Left renal cortex interstitium (tissue), 4 donors: ENCODE results near the gene RELN. TPM values are rescaled to one million over a fixed set of nuclear protein-coding genes. Genes with fewer than 3 reads are reported as not detected.
A peak's percentile ranks its signal among the peaks of the same experiment; 100 is the strongest.
"Not testable (repeated sequence)": the region's sequence is repeated elsewhere in the genome, so short reads cannot be mapped to it uniquely, and the experiment has no call there.

Source experiments
- DNase-seq, 4 donors: peaks; one replicate each; pipeline ENCODE4 v3.0.0-alpha.2; 2013; ENCODE audit warnings: low read depth in 4 of 4, low spot score in 2 of 4, missing footprints in 1 of 4
- polyA plus RNA-seq, 4 donors: library from polyadenylated mRNA; unstranded; fragments of 120-200 nt; gene quantifications; one replicate each; pipeline ENCODE4 v1.2.1, GENCODE V29; 2013; ENCODE audit not compliant: insufficient read length in 4 of 4

The RELN gene
- polyA plus RNA-seq, 4 donors = 8.3 to 20.0 (median 13.4) TPM

DNA sequence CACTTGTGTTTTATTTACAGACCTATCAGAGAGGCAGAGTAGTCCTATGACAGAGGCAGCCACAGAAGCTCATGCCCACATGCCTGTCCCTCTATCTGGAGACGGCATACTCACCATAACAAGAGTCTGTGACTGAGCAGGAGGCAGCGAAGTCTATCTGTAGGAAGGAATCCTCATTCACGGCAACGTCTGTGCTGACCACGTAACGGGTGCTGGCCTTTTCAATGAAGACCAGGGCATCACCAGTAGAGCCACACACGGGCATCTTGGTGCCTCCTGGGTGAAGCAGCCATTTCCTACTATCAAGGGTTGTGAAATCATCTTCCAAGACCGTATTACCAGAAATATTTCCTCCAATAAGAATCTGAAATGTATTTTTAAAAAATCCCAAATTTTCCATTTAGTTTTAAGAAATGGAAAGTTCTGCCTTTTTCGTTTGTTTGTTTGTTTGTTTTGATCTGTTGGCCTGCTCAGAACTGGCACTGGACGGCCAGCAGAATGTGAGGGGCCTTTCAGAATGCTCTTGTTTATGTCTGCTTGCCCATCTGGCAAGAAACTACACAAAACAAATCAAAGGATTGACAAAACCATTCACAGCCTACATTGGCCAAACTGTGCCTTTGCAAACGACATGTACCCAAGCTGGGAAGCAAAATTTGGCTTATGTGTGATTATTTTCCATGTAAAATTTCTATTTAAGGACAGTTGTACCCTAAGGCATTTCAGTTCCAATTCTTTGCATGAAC is 450.3 kb downstream of the RELN start:
- no peak for DNase-seq

DNA sequence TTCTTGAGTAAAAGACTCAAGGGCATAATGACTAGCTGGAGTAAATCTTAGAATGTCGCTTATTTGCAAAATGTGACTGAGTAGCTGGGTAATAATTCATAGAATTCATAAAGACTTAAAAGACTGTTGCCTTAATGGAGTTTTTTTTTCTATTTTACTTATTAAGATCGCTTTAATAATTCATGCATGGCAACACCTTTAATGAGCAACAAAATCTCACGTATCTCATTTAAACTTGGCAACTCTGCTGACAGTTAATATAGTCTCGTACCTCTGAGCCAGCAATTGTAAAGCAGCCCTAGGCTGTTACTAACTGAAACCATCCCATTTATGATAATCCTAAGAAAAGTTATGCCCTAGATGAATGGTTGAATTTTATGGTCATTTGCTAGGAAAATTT is 455.7 kb downstream of the RELN start:
- DNase-seq = no peak

DNA sequence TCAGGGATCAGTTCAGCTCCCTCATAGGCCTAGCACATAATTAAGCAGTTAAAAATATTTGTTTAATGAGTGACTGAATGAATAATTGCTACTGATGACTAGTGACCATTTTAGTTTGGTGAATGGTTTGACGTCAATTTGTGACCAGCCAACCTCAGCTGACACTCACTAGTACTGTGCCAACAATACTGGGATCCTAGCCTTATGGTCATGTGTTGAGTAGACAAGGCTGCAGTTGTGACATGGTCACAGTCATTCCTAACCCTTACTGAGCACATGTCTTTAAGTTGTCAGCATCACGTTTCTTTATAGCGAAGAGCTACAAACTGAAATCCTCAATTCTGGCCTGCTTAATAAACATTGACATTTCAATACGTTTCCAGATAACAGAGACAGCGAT is 456.5 kb downstream of the RELN start:
- no peak for DNase-seq

DNA sequence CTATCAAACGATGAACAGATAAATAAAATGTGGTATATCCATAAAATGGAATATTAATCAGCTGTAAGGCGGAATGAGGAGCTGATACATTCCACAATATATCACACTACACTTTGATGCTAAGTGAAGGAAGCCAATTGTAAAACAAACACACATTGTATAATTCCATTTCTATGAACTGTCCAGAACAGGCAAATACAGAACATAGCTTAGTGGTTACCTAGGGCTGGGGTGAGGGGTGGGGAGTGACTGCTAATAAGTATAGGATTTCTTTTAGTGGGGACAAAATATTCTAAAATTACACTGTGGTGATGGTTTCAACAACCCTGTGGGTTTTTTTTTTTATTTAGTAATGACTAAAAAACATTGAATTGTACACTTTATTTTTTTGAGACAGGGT is 461.3 kb downstream of the RELN start:
- no peak for DNase-seq

DNA sequence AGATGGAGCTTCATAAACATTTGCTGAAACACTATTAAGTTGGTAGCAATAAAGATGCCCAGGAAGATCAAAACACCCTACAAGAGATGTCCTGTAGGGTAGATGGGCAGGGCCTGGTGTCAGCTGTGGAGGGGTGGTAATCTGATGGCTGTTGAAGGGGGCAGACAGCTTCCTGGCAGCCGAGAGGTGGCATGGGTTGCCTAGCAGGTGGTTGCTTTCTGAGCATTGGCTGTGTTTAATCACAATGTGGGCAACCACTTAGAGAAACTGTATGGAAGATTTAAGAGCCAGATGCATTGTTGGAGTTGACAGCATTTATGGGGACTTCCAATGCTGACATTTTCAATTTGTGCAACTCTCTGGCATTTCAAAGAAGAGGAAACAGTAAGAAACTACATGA is 463.5 kb downstream of the RELN start:
- no peak for DNase-seq

DNA sequence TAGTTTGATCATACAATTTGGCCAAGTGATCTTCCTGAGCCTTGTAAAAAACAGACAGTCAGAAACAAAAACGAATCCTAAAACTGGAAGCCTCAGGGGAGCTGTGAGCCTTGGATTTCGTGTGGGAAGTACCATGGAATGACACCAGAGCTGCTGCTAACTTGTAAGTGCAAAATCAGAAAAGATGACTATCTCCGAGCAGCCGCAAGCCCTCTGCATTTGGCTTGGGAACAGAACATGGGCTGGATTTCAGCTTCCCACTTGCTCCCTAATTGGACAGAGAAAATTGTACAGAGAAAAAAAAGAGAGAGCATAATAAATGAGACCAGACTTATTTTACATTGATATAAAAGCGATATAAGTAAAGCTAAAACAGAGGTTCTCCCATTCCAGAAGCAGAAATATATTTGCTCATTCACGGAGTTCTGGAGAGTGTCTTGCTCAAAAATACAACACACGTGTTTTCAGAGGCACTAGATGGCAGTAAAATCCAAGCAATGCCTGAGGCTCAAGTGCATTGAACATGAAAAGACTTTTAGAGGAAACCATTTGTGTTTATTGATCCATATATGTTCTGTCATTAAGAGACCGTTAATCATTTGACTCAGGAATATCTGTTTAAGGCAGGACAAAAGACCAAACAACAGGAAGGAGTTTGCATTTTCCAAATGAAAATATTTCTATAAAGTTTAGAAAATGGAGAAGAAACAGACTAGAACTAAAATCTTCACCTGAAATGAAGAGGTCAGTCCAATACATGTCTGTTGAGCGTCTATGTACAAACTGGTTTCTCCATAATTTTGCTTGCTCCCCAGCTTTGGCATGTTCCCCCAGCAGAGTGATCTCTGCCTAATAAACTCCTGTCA is 465.2 kb downstream of the RELN start:
- peak in 3 of 4 donors; percentile 2 to 12 (median 3) for DNase-seq

DNA sequence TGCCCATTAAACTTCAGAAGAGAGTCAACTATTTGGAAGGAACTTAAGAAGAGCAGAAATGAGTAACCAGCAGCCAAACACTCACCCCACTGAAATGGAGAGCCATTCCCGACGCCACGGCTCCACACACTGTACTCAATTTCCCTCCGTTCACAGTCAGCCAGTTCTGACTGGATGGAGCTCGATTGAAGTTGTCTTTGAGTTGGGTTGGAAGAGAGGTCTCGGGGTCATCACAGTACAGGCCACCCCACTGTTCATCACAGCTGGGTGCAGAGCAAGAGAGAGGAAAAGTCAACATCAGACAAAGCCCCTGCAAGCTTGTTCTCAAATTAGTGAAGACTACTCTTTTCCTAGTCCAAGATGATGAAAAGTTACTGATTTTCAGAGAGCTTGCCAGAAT is 467.5 kb downstream of the RELN start:
- DNase-seq = no peak

DNA sequence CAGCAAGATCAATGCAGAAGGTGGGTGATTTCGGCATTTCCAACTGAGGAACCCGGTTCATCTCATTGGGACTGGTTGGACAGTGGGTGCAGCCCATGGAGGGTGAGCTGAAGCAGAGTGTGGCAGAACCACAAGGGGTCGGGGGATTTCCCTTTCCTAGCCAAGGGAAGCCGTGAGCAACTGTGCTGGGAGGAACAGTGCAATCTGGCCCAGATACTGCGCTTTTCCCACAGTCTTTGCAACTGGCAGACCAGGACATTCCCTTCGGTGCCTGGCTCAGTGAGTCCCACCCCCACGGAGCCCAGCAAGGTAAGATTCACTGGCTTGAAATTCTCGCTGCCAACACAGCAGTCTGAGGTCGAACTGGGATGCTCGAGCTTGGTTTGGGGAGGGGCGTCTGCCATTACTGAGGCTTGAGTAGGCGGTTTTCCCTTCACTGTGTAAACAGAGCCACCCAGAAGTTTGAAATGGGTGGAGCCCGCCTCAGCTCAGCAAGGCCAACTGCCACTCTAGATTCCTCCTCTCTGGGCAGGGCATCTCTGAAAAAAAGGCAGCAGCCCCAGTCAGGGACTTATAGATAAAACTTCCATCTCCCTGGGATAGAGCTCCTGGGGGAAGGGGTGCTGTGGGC is 484.8 kb downstream of the RELN start:
- no peak for DNase-seq

DNA sequence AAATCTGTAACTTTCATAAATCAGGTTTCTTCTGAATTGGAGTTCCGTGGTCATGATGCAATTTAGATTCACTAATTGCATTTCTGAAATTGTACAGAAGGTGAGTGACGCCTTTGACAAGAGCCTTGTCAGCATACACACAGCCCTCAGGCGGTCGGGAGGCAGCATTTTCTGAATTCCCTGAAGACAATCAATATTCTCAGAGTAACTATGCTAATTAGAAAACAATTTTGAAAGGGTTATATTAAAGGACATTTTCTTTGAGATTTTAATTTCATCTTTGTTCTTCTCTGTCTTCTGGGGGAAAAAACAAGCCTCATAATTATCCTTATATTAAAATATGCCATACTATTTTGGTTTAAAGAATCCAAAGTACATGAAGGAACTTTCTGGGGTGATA is 488.3 kb downstream of the RELN start:
- DNase-seq = no peak

DNA sequence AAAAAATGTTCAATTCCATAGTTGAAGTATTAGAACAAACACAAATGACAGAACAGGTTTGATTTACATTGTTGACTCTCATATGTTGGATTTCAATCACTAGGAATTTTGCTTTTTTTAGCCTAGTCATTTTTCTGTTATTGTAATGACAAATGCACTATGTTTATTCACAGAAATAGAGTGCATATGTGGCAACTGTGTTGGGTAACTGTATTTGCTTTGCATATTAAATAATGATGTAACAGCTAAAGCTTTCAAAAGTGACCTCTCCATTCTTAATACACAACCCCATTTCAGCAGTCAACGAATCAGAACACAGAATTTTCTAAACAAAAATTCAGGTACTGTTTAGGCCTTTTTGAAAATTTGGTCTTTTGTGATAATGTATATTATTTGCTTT is 489.5 kb downstream of the RELN start:
- DNase-seq = no peak

DNA sequence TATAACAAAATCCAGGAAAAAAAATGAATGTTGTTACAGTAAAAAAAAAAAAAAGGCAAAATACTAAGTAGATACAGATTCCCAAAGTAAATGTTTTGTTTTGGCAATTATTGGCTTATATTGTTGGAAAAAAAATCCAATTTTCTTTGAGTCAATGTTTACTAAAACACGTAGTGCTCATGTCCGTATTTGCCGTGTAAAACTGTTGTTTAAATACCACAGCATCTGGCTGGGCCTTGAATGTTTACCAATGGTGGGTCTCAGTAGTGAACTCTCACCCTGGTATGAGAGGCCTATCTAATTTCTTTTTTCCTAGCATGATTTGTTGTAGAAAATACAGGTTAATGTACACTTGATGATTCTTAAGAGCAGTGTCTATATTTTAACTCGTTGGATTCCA is 502.0 kb downstream of the RELN start:
- no peak for DNase-seq

DNA sequence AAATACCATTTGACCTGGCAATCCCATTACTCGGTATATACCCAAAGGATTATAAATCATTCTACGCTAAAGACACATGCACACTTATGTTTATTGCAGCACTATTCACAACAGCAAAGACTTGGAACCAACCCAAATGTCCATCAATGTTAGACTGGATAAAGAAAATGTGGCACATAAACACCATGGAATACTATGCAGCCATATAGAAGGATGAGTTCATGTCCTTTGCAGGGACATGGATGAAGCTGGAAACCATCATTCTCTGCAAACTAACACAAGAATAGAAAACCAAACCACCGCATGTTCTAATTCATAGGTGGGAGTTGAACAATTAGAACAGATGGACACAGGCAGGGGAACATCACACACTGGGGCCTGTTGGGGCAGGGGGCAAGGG is 502.6 kb downstream of the RELN start:
- not testable (repeated sequence) for DNase-seq

DNA sequence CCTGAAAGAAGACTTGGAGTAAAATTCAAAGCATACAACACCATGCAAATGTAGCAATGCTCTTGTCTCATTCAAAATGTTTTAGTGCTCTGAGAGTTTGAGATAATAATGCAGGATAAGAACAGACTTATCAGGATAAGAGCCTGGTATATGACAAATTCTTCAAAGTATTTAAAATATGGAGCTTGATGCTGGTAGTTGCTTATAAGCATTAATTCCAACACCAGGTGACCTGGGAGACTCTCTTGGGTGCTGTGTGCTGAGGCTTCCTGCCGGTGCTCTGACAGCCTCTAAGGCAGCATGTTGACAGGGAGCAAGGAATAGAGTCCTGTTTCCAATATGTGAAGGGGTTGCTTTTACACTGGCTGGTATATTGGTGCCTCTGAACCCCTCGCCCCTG is 508.7 kb downstream of the RELN start:
- no peak for DNase-seq

DNA sequence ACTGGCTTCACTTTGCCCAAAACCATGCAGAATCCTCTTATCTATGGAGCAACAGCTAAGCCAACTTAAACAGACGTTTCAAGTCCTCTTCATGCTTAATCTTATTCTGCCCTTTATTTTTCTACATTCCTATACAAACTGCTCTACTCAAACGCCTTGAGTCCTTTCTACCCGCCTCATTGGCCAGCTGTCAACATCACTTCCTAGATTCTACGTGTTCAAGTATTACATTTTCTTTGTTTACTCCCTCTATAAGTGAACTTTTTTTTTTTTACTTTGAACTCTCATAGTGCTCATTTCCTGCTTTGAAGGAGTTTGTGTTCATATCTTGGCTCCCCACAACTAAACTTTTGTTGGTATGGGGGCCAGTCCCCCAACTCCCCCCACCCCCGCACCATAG is 514.5 kb downstream of the RELN start:
- DNase-seq = no peak

DNA sequence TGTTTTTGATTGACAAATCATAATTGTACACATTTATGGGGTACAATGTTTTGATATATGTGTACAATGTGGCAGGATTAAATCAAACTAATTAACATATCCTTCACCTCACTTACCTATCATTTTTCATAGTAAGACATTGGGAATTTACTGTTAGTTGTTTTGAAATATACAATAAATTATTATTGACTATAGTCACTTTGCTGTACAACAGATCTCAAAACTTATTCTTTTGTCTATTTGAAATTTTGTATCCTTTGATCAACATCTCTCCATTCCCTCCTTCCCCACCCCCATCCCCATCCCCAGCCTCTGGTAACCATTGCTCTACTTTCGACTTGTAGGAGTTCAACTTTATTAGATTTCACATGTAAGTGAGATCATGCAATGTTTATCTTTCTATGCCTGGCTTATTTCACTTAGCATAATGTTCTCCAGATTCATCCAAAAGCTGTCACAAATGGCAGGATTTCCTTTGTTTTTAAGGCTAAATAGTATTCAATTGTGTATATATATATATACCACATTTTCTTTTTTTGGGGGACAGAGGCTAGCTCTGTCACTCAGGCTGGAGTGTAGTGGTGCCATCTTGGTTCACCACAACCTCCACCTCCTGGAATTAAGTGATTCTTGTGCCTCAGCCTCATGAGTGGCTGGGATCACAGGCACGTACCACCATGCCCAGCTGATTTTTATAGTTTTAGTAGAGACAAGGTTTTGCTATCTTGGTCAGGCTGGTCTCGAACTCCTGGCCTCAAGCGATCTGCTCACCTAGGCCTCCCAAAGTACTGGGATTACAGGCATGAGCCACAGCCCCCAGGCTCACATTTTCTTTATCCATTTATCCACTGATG is 520.1 kb downstream of the RELN start:
- no peak for DNase-seq

DNA sequence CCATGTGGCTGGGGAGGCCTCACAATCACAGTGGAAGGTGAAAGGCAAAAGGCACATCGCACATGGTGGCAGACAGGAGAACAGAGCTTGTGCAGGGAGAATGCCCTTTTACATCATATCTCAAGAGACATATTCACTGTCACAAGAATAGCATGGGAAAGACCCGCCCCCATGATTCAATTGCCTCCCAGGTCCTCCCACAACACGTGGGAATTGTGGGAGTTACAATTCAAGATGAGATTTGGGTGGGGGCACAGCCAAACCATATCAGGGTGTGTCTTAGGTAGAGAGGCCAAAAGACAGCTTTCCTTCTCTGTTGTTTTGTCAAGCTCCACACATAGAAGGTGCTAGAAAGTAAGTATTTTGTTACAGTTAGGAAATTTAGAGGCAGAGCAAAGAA is 522.6 kb downstream of the RELN start:
- DNase-seq = no peak

DNA sequence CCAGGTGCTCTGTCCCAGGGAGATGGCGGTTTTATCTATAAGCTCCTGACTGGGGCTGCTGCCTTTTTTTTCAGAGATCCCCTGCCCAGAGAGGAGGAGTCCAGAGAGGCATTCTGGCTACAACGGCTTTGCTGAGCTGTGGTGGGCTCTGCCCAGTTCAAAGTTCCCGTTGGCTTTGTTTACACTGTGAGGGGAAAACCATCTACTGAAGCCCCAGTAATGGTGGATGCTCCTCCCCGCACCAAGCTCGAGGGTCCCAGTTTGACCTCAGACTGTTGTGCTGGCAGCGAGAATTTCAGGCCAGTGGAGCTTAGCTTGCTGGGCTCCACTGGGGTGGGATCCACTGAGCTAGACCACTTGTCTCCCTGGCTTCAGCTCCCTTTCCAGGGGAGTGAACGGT is 527.1 kb downstream of the RELN start:
- DNase-seq = no peak

DNA sequence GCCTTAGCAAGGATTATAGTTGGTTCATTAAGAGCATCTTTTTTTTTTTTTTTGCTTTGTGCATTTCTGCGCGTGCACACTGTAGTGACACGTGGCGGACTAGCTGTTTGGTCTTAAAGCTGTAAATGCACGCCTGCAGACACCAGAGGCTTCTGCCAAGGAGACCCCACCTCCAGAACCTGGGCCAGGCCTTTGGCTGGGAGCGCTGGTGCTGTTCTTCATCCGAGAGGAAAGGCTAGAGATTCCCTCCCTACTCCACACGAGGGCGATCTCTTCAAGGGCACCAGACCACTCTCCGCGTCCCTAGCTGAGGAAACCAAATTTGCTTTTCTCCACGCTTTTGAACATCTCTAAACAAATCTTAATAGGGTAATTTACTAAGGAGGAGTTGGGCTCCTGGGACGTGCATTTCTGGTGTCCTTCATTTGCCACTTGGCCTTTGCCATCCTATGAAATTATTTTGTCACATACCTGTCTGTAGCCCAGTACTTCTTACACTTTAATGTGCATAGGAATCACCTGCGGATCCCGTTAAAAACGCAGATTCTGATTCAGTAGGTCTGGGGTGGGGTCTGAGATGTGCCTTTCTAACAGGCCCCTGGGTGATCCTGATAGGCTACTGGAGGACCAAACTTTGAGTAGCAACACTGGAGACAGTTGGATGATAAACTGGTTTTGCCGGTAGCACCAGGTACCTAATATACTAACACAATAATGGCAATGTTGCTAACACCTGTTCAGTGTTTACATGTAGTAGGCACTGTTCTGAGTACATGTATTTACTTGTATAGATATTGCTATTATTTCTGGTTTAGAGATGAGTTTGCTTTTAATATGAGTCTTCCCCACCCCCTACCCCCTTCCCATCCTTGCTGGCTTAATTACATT is 542.1 kb downstream of the RELN start:
- DNase-seq = no peak

DNA sequence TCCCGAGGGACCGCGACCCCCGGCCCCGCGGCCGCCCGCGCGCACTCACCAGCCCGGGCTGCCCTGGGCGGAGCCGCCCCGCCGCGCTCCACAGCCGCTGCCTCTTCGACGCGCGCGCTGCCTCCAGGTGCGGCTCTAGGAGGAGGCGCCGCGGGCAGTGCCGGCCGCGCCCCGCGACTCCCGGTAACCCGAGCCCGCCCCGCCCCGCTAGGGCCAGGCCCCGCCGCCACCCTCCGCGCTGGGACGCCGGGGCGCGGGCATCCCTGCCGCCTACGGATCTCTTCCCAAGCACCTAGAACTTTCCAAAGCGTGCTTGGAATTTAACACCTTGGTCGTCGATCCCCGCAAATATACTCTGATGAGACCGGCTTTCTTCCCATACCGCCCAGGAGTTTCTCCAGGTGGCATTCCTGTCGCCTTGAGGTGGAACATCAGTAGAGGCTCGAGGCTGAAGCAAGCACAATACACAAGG is 543.4 kb downstream of the RELN start, which contains the start of gene SLC26A5:
Gene SLC26A5 (minus strand): TSS at position 159 of the 472 bp plus-strand sequence. CDS start 24,693 bp downstream, outside the sequence.
- DNase-seq = no peak
